Breast epithelium (tissue), 4 donors: ENCODE results near the gene CPEB4. TPM values are rescaled to one million over a fixed set of nuclear protein-coding genes. Genes with fewer than 3 reads are reported as not detected.
A peak's percentile ranks its signal among the peaks of the same experiment; 100 is the strongest.

Experiments
- DNase-seq, 2 donors: peaks; one replicate each; pipeline ENCODE4 v3.0.0-alpha.2; 2019; ENCODE audit warnings: low spot score in 2 of 2
- H3K27ac ChIP-seq, 2 donors: fragments of 200-600 bp; sonication (generic) in 1 of 2; one replicate each; pipeline ENCODE4 v1.5.1; 2016 to 2019; ENCODE audit warnings: mild to moderate bottlenecking in 1 of 2
- H3K27me3 ChIP-seq, 2 donors: fragments of 200-600 bp; sonication (generic) in 1 of 2; one replicate each; pipeline versions ENCODE4 v1.5.1 to v1.6.0; 2017 to 2019; ENCODE audit warnings: control low read depth in 1 of 2, mild to moderate bottlenecking in 1 of 2
- H3K36me3 ChIP-seq: fragments of 200-600 bp; one replicate; pipeline ENCODE4 v1.5.1; 2019
- H3K4me1 ChIP-seq, 2 donors: fragments of 200-600 bp; sonication (generic); one replicate each; pipeline ENCODE4 v1.5.1; 2016 to 2019; ENCODE audit warnings: control low read depth in 1 of 2
- H3K4me3 ChIP-seq, 3 donors: fragments of 200-600 bp; sonication (generic); 1 replicate in 2 of 3; 2 replicates in 1 of 3; pipeline ENCODE4 v1.5.1; 2016 to 2019; ENCODE audit warnings: mild to moderate bottlenecking in 3 of 3, moderate library complexity in 2 of 3
- H3K9me3 ChIP-seq, 2 donors: fragments of 200-600 bp; sonication (generic) in 1 of 2; one replicate each; pipeline ENCODE4 v1.5.1; 2016 to 2019; ENCODE audit warnings: control low read depth in 1 of 2
- POLR2A ChIP-seq: fragments of 450-650 bp; IDR thresholded peaks from one replicate; pipeline ENCODE4 v1.6.1; 2016; ENCODE audit warnings: antibody characterized with exemption, mild to moderate bottlenecking, moderate library complexity
- POLR2AphosphoS5 ChIP-seq, 3 donors: sonication (generic); formaldehyde crosslinking; IDR thresholded peaks; one replicate each; pipeline ENCODE4 v1.6.1; 2017; ENCODE audit warnings: antibody characterized with exemption in 3 of 3
- intact Hi-C: fragments of 100-400 bp; cut with DNase I; formaldehyde crosslinking; loops from one replicate; pipeline ENCODE4 v1.15.1; 2023; ENCODE audit warnings: low total_unique reads
- total RNA-seq, 3 donors: library from RNA; depleted of rRNA; stranded (reverse); fragments of >200 nt; gene quantifications; one replicate each; pipeline ENCODE4 v1.1.0, GENCODE V29; 2016
- TF ChIP-seq, protein P1 (sequence below), 3 donors: fragments of 450-650 bp; IDR thresholded peaks; one replicate each; pipeline ENCODE4 v1.5.1; 2016 to 2017; ENCODE audit warnings: antibody characterized with exemption in 3 of 3, mild to moderate bottlenecking in 3 of 3, moderate library complexity in 3 of 3

The CPEB4 gene
- total RNA-seq, 3 donors from 2014 or later, result 36.4 to 71.7 (median 49.9) TPM

DNA sequence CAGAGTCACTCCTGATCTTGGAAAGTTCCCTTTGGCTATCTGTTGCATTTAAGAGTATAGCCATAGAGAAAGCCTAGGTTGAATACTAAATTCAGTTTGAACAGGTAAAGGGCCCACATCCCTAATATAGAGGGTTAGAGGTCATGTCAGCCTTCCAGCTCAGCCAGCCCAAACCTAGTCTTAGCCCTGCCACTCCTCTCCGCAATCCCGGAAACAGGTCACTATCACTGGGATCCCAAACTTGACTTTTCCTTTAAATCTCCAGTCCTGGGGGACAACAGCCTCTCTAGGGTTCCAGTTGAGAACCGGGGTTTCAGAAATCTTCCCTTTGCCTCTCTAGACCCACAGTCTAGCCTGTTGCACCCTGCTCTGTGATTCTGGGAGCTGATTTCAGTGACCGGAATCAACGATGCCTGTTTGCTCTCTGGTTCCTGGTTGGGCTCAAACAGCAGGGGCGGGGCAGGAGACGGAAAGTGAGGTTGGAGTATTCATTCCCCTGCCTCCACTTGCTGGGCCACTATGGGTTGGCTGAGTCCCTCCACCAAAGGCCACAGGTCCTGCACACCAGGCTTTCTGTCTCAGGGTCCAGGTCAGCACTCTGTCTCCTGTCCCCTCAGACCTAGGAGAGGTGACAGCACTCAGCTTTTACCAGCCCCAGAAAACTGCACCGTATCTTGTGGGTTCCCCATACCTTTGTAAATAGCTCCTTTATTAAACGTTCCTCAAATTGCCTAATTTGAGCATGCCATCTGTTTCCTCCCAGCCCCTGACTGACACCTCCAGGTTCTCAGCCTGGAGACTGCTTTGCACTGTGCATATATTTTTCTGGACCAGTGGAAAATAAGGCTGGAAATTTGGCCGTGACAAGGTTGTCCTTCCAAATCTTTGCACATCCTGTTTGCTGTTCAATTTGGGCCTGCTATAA lies 23.8 kb upstream of the CPEB4 start:
- Histone ChIP-seq H3K27me3 (no peaks in the 10 kb centered on the region), H3K27ac (peak overlapping the region; percentile 77 to 83), H3K9me3 (no peaks in the 10 kb centered on the region), H3K36me3 (no peaks in the 10 kb centered on the region), H3K4me3 (no peak overlapping the region), H3K4me1 (peaks cover 0 to 8% of the 10 kb centered on the region in 2 donors)
- TF ChIP-seq POLR2AphosphoS5 (IDR thresholded peaks at IDR 0.05), result no peak
- intact Hi-C loops, result no loop called here
- DNase-seq, result peak in 1 of 2 donors; percentile 75

DNA sequence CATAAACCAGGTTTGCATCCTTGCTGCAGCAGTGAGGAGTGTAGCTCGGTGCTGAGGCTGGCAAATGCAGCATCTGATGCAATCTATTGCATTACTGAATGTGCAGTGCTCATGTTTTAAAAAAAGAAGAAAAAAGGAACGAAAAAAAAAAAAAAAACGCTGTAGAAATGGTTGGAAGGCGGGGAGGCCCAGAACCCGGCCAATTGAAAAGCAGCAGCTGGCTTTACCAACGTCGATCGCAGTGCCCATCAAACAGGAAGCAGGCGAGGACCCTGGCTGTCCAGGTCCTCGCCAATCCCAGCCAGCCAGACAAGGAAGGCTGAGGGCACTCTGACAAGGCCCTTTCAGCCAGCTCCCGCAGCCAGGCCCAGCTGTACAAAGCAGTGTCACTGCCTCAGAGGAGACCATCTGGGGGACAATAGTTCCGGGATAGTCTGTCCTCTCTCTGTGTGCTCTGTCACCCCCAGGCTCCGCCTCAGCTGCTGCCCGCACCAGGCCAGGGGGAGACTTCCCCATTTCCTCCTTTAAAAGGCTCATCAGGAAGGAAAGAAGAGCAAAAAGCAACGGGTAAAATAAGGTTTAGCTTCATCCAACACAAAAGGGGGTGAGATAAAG lies 21.8 kb upstream of the CPEB4 start:
- Histone ChIP-seq H3K36me3 (no peaks in the 10 kb centered on the region), H3K4me1 (peaks cover 0 to 8% of the 10 kb centered on the region in 2 donors), H3K4me3 (no peak overlapping the region), H3K27ac (peak overlapping the region; percentile 73 to 76), H3K27me3 (no peaks in the 10 kb centered on the region), H3K9me3 (no peaks in the 10 kb centered on the region)
- intact Hi-C loops, result no loop called here
- DNase-seq, result no peak
- TF ChIP-seq POLR2AphosphoS5 (IDR thresholded peaks at IDR 0.05) (no peak), POLR2A (no peak)
- TF ChIP-seq, protein P1, sequence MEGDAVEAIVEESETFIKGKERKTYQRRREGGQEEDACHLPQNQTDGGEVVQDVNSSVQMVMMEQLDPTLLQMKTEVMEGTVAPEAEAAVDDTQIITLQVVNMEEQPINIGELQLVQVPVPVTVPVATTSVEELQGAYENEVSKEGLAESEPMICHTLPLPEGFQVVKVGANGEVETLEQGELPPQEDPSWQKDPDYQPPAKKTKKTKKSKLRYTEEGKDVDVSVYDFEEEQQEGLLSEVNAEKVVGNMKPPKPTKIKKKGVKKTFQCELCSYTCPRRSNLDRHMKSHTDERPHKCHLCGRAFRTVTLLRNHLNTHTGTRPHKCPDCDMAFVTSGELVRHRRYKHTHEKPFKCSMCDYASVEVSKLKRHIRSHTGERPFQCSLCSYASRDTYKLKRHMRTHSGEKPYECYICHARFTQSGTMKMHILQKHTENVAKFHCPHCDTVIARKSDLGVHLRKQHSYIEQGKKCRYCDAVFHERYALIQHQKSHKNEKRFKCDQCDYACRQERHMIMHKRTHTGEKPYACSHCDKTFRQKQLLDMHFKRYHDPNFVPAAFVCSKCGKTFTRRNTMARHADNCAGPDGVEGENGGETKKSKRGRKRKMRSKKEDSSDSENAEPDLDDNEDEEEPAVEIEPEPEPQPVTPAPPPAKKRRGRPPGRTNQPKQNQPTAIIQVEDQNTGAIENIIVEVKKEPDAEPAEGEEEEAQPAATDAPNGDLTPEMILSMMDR (IDR thresholded peaks at IDR 0.05), result no peak

DNA sequence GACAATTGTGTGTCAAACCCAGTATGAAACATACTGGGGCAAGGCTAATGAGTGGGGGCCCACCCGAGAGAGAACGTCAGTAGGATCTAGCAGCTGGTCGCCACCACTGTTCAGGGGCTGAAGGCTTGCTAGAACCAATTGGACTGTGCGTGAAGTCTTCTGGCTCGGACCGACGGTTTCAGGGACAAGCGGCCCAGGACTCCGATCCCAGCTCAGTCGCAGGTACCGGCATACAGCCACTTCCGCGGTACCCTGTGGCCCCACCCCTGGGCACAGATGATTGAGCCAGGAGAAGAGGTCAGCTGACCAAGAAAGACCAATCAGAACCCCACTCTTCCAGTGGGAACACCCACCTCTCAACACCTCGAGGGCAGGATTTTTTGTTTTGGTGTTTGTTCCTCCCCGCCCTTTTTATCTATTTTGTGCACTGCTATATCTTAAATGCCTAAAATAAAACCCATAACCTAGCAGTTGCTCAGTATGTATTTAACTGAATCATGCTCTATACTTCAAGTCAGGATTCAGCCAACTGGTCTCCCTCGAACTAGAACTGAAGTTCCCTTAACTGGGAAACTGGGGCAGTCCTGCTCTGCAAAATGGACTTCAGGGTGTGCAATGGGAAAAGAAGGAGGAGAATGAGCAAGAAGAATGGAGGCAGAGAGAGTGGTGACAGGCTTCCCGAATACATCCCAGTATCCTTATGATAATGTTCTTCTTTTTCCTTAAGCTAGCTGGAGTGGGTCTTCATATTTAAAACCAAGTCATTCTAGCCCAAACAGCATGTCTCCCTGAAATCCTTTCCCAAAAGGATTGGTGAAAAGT lies 21.1 kb upstream of the CPEB4 start:
- Histone ChIP-seq H3K27ac (peak overlapping the region; percentile 73 to 76), H3K4me1 (peaks cover 0 to 8% of the 10 kb centered on the region in 2 donors), H3K9me3 (no peaks in the 10 kb centered on the region), H3K27me3 (no peaks in the 10 kb centered on the region), H3K4me3 (no peak overlapping the region), H3K36me3 (no peaks in the 10 kb centered on the region)
- DNase-seq, result no peak
- intact Hi-C loops, result no loop called here
- TF ChIP-seq, protein P1 (IDR thresholded peaks at IDR 0.05), result no peak
- TF ChIP-seq POLR2AphosphoS5 (IDR thresholded peaks at IDR 0.05) (no peak), POLR2A (no peak)

DNA sequence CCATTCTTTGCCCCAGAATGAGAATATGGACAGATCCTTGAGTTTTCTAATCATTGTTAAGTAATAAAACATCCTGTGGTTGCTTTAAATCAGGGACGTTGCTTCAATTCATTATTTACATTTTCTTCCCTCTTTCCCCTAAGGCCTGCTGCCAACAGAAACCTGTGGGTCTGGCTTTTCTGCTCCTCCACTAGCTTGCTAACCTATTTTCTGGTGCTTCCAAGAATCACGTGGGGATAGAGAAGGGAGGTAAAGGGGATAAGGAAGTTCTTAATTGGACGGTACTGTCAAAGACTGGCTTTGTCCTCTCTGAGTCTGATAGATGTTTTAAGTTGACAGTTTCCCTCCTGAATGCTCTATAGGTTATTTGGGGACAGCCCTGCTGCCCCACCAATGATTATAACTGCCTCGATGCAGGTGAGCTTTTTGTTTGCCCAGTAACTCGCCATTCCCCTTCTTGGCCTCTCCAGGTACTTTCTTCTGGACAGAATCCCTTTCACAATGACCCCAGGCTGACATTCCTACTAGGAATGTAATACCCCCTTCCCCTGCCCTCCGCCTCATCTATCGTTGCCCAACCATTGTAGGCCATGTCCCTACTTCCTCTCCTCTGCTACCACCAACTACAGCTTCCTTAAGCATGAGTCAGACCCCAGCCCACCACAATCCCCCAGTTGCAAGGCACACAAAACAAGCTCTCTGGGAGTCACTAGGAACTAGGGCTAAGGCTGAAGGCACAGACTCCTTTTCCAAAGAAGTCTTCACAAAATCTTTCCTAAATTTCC lies 19.9 kb upstream of the CPEB4 start:
- H3K36me3 ChIP-seq, result no peaks in the 10 kb centered on the region
- H3K4me3 ChIP-seq, result no peak overlapping the region
- TF ChIP-seq, protein P1 (IDR thresholded peaks at IDR 0.05), result no peak
- TF ChIP-seq POLR2AphosphoS5 (IDR thresholded peaks at IDR 0.05), result peak in 1 of 3 donors; percentile 59
- no peaks in the 10 kb centered on the region for H3K27me3 ChIP-seq
- H3K27ac ChIP-seq, result peak overlapping the region; percentile 73 to 76
- intact Hi-C loops, result no loop called here
- peaks cover 0 to 8% of the 10 kb centered on the region in 2 donors for H3K4me1 ChIP-seq
- peak in 1 of 2 donors; percentile 47 for DNase-seq
- no peaks in the 10 kb centered on the region for H3K9me3 ChIP-seq

DNA sequence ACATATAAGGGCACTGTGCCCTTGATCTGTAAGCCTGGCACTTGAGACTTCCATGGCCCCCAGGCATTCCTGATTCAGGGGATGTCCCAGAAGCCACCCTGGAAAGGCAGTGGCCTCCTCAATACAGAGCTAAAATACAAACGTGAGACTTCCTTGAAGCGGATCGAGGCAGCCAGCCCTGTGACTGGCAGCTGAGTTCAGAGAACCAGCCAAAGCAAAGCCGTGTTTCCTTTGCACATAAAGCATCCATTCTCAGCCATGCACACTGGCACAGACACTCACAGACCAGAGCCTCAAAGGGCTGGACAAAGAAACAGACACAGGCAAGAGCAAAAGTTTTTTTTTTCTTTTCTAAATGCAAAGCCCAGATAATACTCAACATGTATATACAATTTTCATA lies 18.8 kb upstream of the CPEB4 start:
- DNase-seq, result peak in 1 of 2 donors; percentile 46
- TF ChIP-seq, protein P1 (IDR thresholded peaks at IDR 0.05), result no peak
- TF ChIP-seq POLR2A (no peak), POLR2AphosphoS5 (IDR thresholded peaks at IDR 0.05) (no peak)
- no peak overlapping the region for H3K4me3 ChIP-seq
- H3K9me3 ChIP-seq, result no peaks in the 10 kb centered on the region
- peaks cover 0 to 8% of the 10 kb centered on the region in 2 donors for H3K4me1 ChIP-seq
- no peaks in the 10 kb centered on the region for H3K36me3 ChIP-seq
- intact Hi-C loops, result no loop called here
- H3K27me3 ChIP-seq, result no peaks in the 10 kb centered on the region
- peak overlapping the region; percentile 73 to 76 for H3K27ac ChIP-seq
